Kidney (tissue), 14 donors: ENCODE results near the gene CD151. TPM values are rescaled to one million over a fixed set of nuclear protein-coding genes. Genes with fewer than 3 reads are reported as not detected.

Experiments used
- DNase-seq, 5 donors: peaks; one replicate each; pipeline ENCODE4 v3.0.0-alpha.2; 2013 to 2020
- FAIRE-seq: peaks from 2 replicates; lab custom pipeline; 2012; peaks lifted over from hg19 to GRCh38; lab: Jason Lieb, UNC
- H3K27ac ChIP-seq, 2 donors: one replicate each; pipeline ENCODE4 v1.7.0; 2013; ENCODE audit warnings: low read depth in 2 of 2, low read length in 2 of 2, inconsistent platforms in 1 of 2
- H3K27me3 ChIP-seq: one replicate; pipeline ENCODE4 v1.7.1; 2013; ENCODE audit warnings: low read length, inconsistent platforms; ENCODE audit not compliant: control insufficient read depth, insufficient read depth
- H3K36me3 ChIP-seq, 3 donors: one replicate each; pipeline versions ENCODE4 v1.7.0 to v1.7.1; 2013; ENCODE audit warnings: low read length in 3 of 3, control low read depth in 1 of 3, inconsistent platforms in 1 of 3; ENCODE audit not compliant: insufficient read depth in 3 of 3, control insufficient read depth in 2 of 3
- H3K4me1 ChIP-seq, 3 donors: one replicate each; pipeline versions ENCODE4 v1.7.0 to v1.7.1; 2013; ENCODE audit warnings: low read length in 3 of 3, inconsistent platforms in 1 of 3, low read depth in 1 of 3; ENCODE audit not compliant: control insufficient read depth in 2 of 3, insufficient read depth in 2 of 3
- H3K4me3 ChIP-seq, 3 donors: one replicate each; pipeline versions ENCODE4 v1.7.0 to v1.8.1; 2013; ENCODE audit warnings: low read length in 3 of 3, control low read depth in 1 of 3, inconsistent platforms in 1 of 3
- H3K9ac ChIP-seq, 3 donors: one replicate each; pipeline versions ENCODE4 v1.7.0 to v1.7.1; 2013; ENCODE audit warnings: low read length in 3 of 3, control low read depth in 1 of 3, inconsistent platforms in 1 of 3
- H3K9me3 ChIP-seq, 3 donors: one replicate each; pipeline versions ENCODE4 v1.7.0 to v1.7.1; 2013; ENCODE audit warnings: low read length in 3 of 3, control low read depth in 1 of 3, inconsistent platforms in 1 of 3; ENCODE audit not compliant: control insufficient read depth in 2 of 3, insufficient read depth in 1 of 3
- CTCF ChIP-seq: IDR thresholded peaks from 3 replicates; pipeline ENCODE4 v1.5.1; 2012; ENCODE audit warnings: mild to moderate bottlenecking, moderate library complexity, borderline replicate concordance; ENCODE audit not compliant: insufficient read depth; ENCODE audit errors: extremely low read depth
- intact Hi-C: fragments of 100-400 bp; cut with DNase I; formaldehyde crosslinking; loops from one replicate; pipeline ENCODE4 v1.11.1; 2022
- polyA plus RNA-seq: library from polyadenylated mRNA; stranded (reverse); fragments of 350-450 nt; fragmentation: Illumina TruSeq; extraction: RNeasy Lipid Tissue Mini Kit (QIAGEN cat#74804); gene quantifications from one replicate; pipeline ENCODE4 v1.2.3, GENCODE V29; 2014; ENCODE audit warnings: low read depth, low replicate concordance; ENCODE audit not compliant: insufficient read depth
- total RNA-seq: library from RNA; stranded (reverse); fragmentation: NEBNext Ultra II Directional; extraction: Animal tissue kit (Norgen Biotek cat#: 25700); gene quantifications from one replicate; pipeline ENCODE4 v1.2.1, GENCODE V29; 2021
- donor health status: control.
- donor health status: control.
- donor health status: control.
- donor health status: control.
- donor health status: control.
- donor health status: DM: yes; HTN: yes; CAD: no.
- donor health status: Normal renal cell carcinoma (clear cell type).

CD151 gene
- total and polyA plus RNA-seq, 2 donors from 2014 or later: 379 to 476 TPM

GRCh38 chr11:884578-885070 is 51.9 kb downstream of the CD151 start:
- Histone ChIP-seq H3K4me3 (no peak overlapping the region), H3K36me3 (peaks cover 0 to 3% (median 0%) of the 10 kb centered on the region in 3 donors), H3K27me3 (no peaks in the 10 kb centered on the region), H3K4me1 (no peaks in the 10 kb centered on the region), H3K9ac (no peak overlapping the region), H3K9me3 (no peaks in the 10 kb centered on the region), H3K27ac (no peak overlapping the region)
- no peak for TF ChIP-seq CTCF
- no peak for FAIRE-seq
- intact Hi-C loops: no loop called here
- no peak for DNase-seq

GRCh38 chr11:886568-886967 is 53.8 kb downstream of the CD151 start:
- Histone ChIP-seq H3K27ac (no peak overlapping the region), H3K9me3 (no peaks in the 10 kb centered on the region), H3K27me3 (no peaks in the 10 kb centered on the region), H3K4me3 (no peak overlapping the region), H3K9ac (no peak overlapping the region), H3K4me1 (no peaks in the 10 kb centered on the region), H3K36me3 (peaks cover 0 to 3% (median 0%) of the 10 kb centered on the region in 3 donors)
- no peak for FAIRE-seq
- no peak for TF ChIP-seq CTCF
- DNase-seq: no peak
- intact Hi-C loops: no loop called here

GRCh38 chr11:887589-887988 is 54.8 kb downstream of the CD151 start:
- H3K27ac ChIP-seq: no peak overlapping the region
- TF ChIP-seq CTCF: no peak
- peaks cover 0 to 3% (median 0%) of the 10 kb centered on the region in 3 donors for H3K36me3 ChIP-seq
- intact Hi-C loops: no loop called here
- no peaks in the 10 kb centered on the region for H3K27me3 ChIP-seq
- no peaks in the 10 kb centered on the region for H3K4me1 ChIP-seq
- no peak for DNase-seq
- no peak overlapping the region for H3K9ac ChIP-seq
- no peaks in the 10 kb centered on the region for H3K9me3 ChIP-seq
- H3K4me3 ChIP-seq: no peak overlapping the region
- FAIRE-seq: no peak

Other genes starting within 250 kb of the CD151 start
- 36.7 TPM for gene IRF7, start 217.0 kb upstream of the CD151 start, total RNA-seq
- 21.5 TPM for gene IRF7, start 217.0 kb upstream of the CD151 start, polyA plus RNA-seq
- gene CDHR5, start 208.0 kb upstream of the CD151 start, total RNA-seq: 7.0 TPM
- 45.6 TPM for gene CDHR5, start 208.0 kb upstream of the CD151 start, polyA plus RNA-seq
- not detected for gene SCT, start 205.8 kb upstream of the CD151 start, total RNA-seq
- not detected for gene SCT, start 205.8 kb upstream of the CD151 start, polyA plus RNA-seq
- 1.1 TPM for gene DRD4, start 195.7 kb upstream of the CD151 start, total RNA-seq
- gene DRD4, start 195.7 kb upstream of the CD151 start, polyA plus RNA-seq: 0.47 TPM
- 54.5 TPM for gene DEAF1, start 137.7 kb upstream of the CD151 start, total RNA-seq
- gene DEAF1, start 137.7 kb upstream of the CD151 start, polyA plus RNA-seq: 30.2 TPM
- 38.6 TPM for gene TMEM80, start 137.1 kb upstream of the CD151 start, total RNA-seq
- 36.2 TPM for gene TMEM80, start 137.1 kb upstream of the CD151 start, polyA plus RNA-seq
- 287 TPM for gene EPS8L2, start 126.7 kb upstream of the CD151 start, total RNA-seq
- gene EPS8L2, start 126.7 kb upstream of the CD151 start, polyA plus RNA-seq: 199 TPM
- 175 TPM for gene TALDO1, start 85.5 kb upstream of the CD151 start, total RNA-seq
- 312 TPM for gene TALDO1, start 85.5 kb upstream of the CD151 start, polyA plus RNA-seq
- 66.2 TPM for gene GATD1, start 55.5 kb upstream of the CD151 start, total RNA-seq
- 38.3 TPM for gene GATD1, start 55.5 kb upstream of the CD151 start, polyA plus RNA-seq
- 0.16 TPM for gene CEND1, start 42.9 kb upstream of the CD151 start, total RNA-seq
- 3.6 TPM for gene CEND1, start 42.9 kb upstream of the CD151 start, polyA plus RNA-seq
- 17.8 TPM for gene SLC25A22, start 34.7 kb upstream of the CD151 start, total RNA-seq
- 14.3 TPM for gene SLC25A22, start 34.7 kb upstream of the CD151 start, polyA plus RNA-seq
- gene PIDD1, start 27.7 kb upstream of the CD151 start, total RNA-seq: 16.5 TPM
- 9.1 TPM for gene PIDD1, start 27.7 kb upstream of the CD151 start, polyA plus RNA-seq
- 1,544 TPM for gene RPLP2, start 23.0 kb upstream of the CD151 start, total RNA-seq
- 1,997 TPM for gene RPLP2, start 23.0 kb upstream of the CD151 start, polyA plus RNA-seq
- 173 TPM for gene PNPLA2, start 14.0 kb upstream of the CD151 start, total RNA-seq
- gene PNPLA2, start 14.0 kb upstream of the CD151 start, polyA plus RNA-seq: 67.9 TPM
- 22.6 TPM for gene CRACR2B, start 5.0 kb upstream of the CD151 start, total RNA-seq
- 16.5 TPM for gene CRACR2B, start 5.0 kb upstream of the CD151 start, polyA plus RNA-seq
- 107 TPM for gene POLR2L, start 9.6 kb downstream of the CD151 start, total RNA-seq
- gene POLR2L, start 9.6 kb downstream of the CD151 start, polyA plus RNA-seq: 376 TPM
- gene TSPAN4, start 9.9 kb downstream of the CD151 start, total RNA-seq: 104 TPM
- 81.2 TPM for gene TSPAN4, start 9.9 kb downstream of the CD151 start, polyA plus RNA-seq
- 82.2 TPM for gene CHID1, start 77.9 kb downstream of the CD151 start, total RNA-seq
- 128 TPM for gene CHID1, start 77.9 kb downstream of the CD151 start, polyA plus RNA-seq
- 144 TPM for gene AP2A2, start 92.9 kb downstream of the CD151 start, total RNA-seq
- gene AP2A2, start 92.9 kb downstream of the CD151 start, polyA plus RNA-seq: 76.5 TPM
- 3.0 TPM for gene MUC6, start 203.8 kb downstream of the CD151 start, total RNA-seq
- gene MUC6, start 203.8 kb downstream of the CD151 start, polyA plus RNA-seq: 1.1 TPM
- gene MUC2, start 241.9 kb downstream of the CD151 start, total RNA-seq: not detected
- gene MUC2, start 241.9 kb downstream of the CD151 start, polyA plus RNA-seq: not detected